Astrocyte of the cerebellum (primary cell): Measurements from ENCODE around the gene EP400.

ENCODE experiments used
- DNase-seq: peaks from one replicate; pipeline ENCODE4 v3.0.0-alpha.2; 2011; ENCODE audit warnings: low read depth
- H3K4me3 ChIP-seq: 2 replicates; pipeline ENCODE4 v1.5.1; 2011; ENCODE audit warnings: mild to moderate bottlenecking, low read depth, low read length, moderate library complexity
- in situ Hi-C: cut with HindIII; loops from 2 replicates; pipeline ENCODE4 v1.10.0; 2017; ENCODE audit warnings: low sequenced_read_pairs
- TF ChIP-seq, protein P1 (sequence below): IDR thresholded peaks from 2 replicates; pipeline ENCODE4 v1.5.1; 2012; ENCODE audit warnings: low read length, low read depth, moderate library complexity, mild to moderate bottlenecking; ENCODE audit errors: missing control alignments

EP400 gene

DNA sequence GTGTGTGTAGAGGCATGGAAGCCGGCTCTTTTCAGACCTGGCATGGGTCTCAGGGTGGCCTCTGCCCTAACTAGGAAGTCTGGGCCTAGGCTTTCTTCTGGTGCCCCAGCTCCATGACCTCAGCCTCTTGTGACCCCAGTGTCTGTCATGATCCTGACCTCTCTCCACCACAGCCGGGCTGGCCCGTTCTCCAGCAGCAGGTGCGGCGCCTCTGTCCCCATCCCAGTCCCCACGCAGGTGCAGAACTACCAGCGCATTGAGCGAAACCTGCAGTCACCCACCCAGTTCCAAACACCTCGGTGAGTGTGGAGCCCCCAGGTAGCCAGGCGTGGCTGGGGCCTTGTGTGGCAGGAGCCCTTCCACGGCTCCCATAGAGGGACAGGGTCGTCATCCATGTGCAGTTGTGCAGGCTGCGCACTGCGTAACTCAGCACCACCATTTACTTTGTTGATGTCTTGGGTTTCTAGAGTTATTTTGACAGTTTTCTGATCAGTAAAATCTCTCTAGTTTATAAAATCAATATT is 35.5 kb upstream of the EP400 start:
- no peak overlapping the region for H3K4me3 ChIP-seq
- in situ Hi-C loops: no loop called here
- no peak for DNase-seq
- TF ChIP-seq, protein P1, sequence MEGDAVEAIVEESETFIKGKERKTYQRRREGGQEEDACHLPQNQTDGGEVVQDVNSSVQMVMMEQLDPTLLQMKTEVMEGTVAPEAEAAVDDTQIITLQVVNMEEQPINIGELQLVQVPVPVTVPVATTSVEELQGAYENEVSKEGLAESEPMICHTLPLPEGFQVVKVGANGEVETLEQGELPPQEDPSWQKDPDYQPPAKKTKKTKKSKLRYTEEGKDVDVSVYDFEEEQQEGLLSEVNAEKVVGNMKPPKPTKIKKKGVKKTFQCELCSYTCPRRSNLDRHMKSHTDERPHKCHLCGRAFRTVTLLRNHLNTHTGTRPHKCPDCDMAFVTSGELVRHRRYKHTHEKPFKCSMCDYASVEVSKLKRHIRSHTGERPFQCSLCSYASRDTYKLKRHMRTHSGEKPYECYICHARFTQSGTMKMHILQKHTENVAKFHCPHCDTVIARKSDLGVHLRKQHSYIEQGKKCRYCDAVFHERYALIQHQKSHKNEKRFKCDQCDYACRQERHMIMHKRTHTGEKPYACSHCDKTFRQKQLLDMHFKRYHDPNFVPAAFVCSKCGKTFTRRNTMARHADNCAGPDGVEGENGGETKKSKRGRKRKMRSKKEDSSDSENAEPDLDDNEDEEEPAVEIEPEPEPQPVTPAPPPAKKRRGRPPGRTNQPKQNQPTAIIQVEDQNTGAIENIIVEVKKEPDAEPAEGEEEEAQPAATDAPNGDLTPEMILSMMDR: no peak

DNA sequence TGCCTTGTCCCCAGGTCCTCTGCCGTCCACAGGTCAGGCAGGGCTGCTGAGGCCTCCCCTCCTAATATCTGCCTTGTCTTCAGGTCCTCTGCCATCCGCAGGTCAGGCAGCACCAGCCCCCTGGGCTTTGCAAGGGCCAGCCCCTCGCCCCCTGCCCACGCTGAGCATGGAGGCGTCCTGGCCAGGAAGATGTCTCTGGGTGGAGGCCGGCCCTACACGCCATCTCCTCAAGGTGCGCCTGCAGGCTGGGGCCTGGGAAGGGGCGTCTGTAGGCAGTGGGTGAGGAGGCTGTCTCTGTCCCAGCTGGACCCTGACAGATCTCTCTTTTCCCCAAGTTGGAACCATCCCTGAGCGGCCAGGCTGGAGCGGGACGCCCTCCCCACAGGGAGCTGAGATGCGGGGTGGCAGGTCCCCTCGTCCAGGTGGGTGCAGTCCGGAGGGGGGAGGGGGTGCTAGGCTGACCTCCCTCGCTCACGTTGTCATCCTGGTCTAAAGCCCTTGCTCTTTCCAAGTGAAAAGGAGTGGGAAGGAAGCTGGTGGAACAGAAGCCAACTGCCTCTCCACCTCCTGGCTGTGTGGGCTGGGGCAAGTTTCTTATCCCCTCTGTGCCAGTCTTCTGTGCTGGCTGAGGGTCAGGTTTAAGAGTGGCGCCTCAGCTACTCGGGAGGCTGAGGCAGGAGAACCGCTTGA is 34.6 kb upstream of the EP400 start:
- in situ Hi-C loops: no loop called here
- TF ChIP-seq, protein P1: no peak
- H3K4me3 ChIP-seq: no peak overlapping the region
- DNase-seq: no peak

DNA sequence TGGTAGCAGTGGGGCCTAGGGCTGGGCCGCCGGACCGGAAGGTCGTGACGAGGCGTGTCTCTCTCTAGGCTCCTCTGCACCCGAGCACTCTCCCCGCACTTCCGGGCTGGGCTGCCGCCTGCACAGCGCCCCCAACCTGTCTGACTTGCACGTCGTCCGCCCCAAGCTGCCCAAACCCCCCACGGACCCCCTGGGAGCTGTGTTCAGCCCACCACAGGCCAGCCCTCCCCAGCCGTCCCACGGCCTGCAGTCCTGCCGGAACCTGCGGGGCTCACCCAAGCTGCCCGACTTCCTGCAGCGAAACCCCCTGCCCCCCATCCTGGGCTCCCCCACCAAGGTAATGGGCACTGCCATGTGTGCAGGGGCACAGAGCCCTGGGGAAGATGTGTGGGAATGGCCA is 33.9 kb upstream of the EP400 start:
- H3K4me3 ChIP-seq: no peak overlapping the region
- TF ChIP-seq, protein P1: no peak
- no peak for DNase-seq
- in situ Hi-C loops: no loop called here

DNA sequence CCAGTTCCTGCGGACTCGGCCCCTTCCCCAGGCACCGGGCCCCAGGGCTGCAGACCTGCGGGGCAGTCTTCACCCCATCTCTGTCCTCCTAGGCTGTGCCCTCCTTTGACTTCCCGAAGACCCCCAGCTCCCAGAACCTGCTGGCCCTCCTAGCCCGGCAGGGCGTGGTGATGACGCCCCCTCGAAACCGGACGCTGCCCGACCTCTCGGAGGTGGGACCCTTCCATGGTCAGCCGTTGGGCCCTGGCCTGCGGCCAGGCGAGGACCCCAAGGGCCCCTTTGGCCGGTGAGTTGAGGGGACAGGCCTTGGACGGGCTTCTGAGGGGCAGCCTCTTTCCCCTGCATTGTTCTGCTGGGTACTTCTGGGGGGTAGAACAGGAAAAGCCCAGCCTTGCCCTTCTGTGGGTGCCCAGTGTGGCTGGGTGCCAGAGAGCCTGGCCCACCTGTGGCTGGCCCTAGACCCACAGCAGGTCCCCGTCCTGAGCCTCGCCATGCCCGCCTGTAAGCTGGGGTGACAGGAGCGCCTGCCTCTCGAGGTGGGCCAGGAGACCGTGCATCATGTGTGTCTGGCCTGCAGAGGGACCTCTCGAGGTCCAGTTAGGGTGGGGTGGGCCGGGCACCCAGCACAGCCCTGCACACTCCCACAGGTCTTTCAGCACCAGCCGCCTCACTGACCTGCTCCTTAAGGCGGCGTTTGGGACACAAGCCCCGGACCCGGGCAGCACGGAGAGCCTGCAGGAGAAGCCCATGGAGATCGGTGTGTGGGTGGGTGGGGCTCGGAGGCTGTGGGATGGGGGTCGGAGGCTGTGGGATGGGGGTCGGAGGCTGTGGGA is 33.2 kb upstream of the EP400 start:
- H3K4me3 ChIP-seq: no peak overlapping the region
- in situ Hi-C loops: no loop called here
- no peak for DNase-seq
- TF ChIP-seq, protein P1: no peak

DNA sequence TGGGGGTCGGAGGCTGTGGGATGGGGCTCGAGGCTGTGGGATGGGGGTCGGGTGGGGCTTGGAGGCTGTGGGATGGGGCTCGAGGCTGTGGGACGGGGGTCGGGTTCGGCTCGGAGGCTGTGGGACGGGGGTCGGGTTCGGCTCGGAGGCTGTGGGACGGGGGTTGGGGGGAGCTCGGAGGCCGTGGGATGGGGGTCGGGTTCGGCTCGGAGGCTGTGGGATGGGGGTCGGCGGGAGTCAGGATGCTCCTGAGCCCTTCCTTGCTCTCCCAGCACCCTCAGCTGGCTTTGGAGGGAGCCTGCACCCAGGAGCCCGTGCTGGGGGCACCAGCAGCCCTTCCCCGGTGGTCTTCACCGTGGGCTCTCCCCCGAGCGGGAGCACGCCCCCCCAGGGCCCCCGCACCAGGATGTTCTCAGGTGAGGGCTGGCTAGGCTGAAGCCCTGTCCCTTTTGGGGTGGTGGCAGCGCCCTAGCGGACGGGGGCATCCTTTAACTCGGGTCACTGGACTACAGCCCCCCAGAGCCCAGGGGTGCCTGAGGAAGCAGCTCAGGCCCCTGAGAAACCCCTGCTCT is 32.5 kb upstream of the EP400 start:
- in situ Hi-C loops: no loop called here
- DNase-seq: no peak
- no peak overlapping the region for H3K4me3 ChIP-seq
- TF ChIP-seq, protein P1: no peak

DNA sequence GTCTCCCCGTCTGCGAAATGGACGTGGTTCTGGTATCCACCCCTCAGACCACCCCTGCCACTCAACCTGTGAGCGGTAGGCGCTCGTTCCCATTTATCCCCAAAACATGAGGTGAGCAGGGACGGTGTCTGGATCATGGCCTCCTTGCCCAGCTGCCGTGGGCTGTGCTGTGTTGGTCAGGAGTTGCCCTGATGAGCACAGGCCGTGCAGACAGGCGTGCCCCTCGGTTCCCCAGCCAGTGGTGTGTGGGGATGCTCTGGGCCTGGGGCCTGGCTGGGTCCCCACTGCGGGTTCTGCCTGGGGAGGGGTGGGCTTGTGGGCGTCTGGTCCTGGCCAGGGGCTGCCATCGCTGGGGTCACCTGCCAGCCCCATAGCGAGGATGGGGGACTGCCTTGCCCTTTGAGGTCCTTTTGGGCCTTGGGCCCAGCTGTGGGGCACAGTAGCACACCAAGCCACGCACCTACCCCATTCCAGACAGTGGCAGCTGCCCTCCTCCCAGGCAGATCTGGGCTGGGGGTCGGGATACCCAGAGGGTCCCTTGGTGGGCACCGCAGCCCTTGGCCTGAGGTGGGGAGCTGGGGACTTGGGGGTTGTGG is 31.9 kb upstream of the EP400 start:
- in situ Hi-C loops: no loop called here
- DNase-seq: no peak

More for the DNA sequence above, 31.9 kb upstream of the EP400 start:
- H3K4me3 ChIP-seq: no peak overlapping the region
- TF ChIP-seq, protein P1: no peak
